HG03097 (cell line): Measurements from ENCODE around the gene NCR3LG1.

ENCODE experiments used
- ATAC-seq: cut with Tn5 transposase; IDR thresholded peaks from one replicate; pipeline ENCODE4 v1.9.1; 2021; ENCODE audit not compliant: unreplicated experiment, low FRiP score

The NCR3LG1 gene

DNA sequence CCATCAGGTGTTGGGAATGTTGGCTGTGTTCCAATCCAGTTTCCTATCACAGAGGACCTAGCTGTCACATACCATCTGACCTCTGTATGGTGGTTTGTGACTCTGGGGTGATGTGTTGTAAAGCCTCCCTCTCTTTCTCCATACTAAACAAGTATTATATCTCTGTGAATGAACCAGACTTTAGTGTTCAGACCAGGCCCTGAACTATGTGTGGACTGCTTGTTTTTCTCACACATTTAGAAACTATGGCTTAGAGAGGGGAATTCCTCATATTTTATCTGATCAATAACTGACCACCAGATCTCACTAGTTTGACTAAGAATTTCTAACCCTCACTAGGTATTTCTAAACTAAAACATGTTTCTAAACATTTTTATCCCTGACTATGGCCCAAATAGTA is 17.5 kb downstream of the NCR3LG1 start:
- ATAC-seq: no peak

DNA sequence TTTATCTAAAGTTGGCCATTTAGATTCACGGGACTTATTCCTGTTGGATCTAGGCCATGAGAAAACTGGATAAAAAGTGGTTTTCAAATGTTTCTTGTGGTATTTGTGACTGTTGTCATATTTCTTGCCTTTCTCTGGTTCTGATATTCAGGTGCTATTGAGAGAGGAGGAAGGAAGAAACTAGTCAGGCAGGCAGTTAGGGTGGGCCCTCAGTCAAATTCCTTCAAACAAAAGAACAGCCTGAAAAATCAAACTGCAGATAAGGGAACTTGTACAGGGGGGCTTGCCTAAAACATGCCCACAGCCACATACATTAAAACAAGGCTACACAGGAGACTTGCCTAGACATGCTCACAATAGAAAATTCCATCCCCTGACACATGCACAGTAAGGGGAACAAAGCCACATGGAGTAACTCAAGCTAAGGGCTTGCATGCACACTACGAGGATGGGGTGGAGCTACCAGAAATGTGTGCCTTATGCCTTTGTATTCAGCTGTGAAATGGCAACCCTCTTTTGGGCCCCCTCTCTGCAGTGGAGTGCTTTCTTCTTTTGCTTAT is 18.2 kb downstream of the NCR3LG1 start:
- ATAC-seq: no peak

DNA sequence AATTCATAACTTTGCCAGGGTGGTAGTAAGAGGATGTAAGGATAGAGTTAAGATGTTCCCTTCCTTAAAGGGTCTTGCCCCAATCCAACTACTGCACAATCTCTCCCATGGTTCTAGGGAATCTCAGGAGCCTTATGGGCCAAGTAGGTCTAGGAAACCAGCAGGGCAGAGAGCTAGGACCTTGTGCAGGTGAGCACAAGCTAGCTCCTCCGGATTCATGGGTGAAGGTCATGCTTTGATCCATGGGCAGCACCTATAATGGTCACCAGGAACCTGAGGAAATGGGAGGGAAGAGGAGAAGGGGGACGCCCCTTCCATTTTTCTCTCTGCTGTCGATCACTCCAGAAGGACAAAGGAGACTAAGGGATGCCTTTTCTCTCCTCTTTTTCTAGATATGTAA is 20.0 kb downstream of the NCR3LG1 start:
- no peak for ATAC-seq

DNA sequence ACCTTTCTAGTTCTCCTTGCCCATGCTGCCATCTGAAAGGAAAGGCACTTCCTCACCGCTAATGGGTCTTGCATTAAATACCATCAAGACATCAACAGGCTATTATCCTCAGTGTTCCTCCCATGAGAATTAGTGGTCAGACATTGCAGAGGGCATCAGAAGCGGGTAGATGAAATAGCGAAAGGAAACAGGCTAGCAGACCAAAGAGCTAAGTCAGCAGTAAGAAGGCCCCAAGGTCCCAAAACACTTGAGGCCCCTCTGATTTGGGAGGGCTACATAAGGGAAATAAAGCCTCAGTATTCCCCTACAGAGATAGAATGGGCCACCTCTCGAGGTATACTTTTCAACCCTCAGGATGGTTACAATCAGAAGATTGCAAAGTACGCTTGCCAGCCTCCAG is 23.9 kb downstream of the NCR3LG1 start:
- no peak for ATAC-seq

DNA sequence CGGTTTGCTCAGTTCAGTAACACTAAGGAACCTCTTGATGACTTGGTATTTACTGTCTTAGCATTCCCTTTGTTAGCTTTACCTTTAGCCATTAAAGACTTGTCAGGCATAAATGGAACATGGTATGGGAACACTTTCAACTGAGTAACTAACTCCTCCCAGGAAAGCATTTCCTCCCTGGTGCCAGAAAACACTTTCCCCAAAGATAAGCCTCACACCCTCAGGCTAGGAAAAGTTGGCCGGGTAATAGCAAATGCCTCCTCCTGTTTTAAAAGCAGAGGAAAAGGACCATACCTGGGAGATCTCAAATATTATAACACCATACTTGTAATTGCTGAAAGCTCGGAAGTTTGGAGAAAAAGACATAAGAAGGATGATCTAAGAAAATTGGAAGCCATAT is 24.9 kb downstream of the NCR3LG1 start:
- no peak for ATAC-seq

DNA sequence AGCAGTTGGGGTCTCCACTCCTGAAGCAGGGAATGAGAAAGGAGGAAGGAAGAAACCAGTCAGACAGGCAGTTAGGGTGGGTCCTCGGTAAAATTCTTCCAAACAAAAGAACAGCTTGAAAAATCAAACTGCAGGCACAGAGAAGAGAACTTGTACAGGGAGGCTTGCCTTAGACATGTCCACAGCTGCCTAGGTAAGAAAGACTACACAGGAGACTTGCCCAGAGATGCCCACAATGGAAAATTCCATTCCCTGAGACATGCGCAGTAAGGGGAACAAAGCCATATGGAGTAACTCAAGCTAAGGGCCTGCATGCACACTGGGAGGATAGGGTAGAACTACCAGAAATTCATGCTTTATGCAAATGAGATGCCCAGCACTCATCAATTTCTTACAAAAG is 27.1 kb downstream of the NCR3LG1 start:
- ATAC-seq: no peak

DNA sequence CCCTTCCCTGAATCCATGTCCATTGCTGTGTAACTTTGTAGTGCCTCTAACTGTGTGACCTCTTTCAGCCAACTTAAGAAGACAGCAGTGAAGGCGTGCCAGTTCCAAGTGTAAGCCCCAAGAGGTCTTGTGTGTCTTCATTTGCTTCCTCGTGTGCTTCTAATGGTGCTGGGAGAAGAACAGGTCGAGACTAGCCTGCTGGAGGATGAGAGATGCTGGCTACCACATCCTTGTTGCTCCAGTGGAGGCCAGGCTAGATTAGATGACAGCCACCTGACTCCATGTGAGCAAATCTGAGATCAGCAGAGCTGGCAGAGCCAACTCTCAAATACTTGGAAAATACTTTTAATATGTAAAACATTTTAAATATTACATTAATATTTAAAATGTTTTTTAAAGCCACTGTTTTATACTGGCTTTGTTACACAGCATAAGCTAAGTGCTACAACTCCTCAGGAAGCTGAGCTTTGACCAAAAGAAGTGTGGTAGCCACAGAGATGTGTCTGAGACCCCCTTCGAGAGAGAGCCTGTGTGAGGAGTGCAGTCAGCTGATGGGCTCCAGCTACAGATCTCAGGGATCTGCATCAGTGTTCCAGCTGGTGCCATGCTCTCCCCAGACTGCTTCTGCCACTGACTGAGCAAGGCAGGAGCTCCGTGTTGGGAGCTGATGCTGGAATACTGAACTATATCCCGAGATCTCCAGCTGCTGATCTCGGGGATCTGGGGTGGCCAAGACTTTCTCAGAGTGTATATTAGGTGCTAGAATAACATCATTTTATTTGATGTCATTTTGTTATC is 28.0 kb downstream of the NCR3LG1 start:
- no peak for ATAC-seq

DNA sequence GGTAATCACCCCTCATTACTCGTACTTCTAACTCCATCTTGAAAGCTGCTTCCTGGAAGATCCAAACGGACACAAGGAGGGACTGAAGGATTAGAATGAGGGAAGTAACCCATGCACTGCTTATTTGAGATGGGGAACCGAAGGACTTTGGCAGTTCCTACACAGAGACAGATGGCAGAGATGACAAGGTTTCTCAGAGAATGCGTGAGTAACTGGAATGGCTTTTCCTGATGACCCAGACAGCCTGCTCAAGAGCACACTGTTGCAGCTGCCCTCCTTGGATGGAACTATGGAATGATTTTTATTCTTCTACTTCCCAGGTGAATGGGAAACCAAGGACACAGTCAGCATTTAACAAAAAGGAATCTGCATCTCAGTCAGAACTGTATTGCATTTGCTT is 29.6 kb downstream of the NCR3LG1 start:
- no peak for ATAC-seq

DNA sequence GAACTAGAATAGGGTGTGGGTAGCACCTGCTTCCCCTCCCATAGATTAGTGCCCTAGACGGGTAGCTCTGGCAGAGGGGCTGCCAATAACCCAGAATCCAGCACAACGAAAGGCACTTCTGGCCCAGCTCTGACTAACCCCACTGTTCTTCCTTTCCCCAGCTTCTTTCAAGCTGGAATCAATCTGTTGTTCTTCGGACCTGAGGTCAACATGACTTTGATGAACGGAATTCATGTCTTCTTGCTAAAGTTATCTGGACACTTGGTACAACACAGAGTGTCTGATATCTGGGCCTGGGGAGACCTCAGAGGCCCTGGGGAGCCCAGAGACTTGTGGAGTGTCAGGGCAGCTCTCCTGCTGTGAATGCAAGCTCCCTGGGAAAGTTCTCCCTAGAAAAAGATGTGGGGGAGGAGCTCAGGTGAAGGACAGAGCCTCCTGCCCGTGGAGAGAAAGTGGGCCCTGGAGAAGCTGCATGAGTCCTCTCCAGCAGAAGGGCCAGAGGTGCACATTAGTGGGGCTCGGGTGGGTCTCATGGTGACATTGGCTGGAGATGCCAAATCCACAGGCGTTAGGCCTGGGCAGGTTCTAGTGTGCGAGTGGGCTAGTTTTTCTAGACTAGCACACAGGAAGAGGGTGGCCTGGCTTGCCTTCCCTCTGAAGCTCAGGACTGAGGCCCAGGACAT is 30.6 kb downstream of the NCR3LG1 start:
- no peak for ATAC-seq

DNA sequence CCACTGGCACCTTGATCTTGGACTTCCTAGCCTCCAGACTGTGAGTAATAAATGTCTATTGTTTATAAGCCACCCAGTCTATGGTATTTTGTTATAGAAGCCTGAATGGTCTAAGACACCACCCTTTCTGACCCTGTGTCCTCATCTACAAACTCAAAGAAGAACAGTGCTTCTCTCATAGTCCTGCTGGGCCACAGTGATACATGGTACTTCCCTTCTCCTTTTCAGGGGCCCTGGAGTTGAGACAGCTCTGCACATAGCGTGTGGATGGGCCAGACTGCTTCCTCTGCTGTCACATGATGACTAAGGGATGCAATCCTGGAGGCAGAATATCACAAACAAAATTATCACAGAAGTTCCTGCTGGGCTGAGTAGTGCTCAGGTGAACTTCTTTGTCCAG is 31.9 kb downstream of the NCR3LG1 start:
- ATAC-seq: no peak

DNA sequence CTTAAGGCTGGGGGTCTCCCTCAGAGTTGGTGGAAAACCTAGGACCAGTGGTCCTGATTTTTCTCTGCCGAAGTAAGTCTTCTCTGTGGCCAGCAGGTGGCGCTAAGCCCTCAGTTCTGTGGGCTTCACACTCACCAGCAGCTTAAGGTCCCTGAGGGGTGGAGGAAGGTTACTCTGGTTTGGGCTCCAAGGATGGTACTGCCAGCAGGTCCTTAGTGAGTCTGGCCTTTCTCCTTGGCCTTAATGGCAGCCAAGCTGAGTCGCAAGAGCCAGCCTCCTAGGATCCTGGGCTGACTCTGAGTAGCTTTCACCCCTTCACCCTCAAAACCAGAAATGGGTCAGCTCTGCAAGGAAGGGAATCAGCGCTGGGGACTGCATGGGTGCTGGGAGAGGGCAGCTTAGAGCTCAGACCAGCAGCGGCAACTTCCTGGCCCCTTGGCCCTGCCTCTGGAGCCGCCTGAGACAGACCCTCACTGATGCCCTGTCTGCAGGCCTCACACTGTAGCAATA is 32.5 kb downstream of the NCR3LG1 start:
- no peak for ATAC-seq

DNA sequence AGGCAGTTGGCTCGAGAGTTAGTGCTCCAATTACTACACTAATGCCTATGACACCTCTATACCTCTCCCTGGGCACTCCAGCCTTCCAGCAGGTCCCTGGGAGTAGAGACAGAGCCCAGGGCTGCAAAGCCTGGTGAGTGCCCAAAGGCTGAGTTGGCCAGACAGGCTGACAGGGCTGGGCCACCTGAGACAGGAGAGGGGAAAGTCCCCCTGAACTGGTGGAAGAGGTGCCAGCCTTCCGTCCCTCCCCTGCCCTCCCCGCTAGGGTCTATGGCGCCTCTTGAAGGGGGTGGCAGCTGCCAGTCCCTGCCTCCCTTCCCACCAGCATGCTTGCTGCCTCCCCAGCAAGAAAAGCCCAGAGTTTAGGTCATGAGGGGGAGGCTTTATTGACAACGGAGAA is 33.9 kb downstream of the NCR3LG1 start:
- no peak for ATAC-seq

DNA sequence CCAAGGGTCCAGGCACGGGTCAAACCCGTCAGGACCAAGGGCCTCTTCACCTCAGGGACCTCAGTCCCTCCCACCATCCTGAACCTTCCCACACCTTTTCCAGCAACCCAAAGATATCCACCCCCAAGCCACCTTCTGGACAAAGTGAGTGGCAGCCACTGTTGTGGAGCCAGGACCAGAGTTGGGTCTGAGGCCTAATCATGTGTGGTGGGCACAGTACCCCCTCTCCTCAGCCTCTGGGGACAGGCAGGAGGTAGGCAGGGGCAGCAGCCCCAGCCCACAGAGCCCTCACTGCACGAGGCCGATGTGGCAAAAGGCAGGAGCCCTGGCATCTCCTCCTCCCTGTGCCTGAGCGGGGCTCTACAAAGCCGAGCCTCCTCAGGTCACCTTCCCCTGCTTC is 34.3 kb downstream of the NCR3LG1 start:
- no peak for ATAC-seq

DNA sequence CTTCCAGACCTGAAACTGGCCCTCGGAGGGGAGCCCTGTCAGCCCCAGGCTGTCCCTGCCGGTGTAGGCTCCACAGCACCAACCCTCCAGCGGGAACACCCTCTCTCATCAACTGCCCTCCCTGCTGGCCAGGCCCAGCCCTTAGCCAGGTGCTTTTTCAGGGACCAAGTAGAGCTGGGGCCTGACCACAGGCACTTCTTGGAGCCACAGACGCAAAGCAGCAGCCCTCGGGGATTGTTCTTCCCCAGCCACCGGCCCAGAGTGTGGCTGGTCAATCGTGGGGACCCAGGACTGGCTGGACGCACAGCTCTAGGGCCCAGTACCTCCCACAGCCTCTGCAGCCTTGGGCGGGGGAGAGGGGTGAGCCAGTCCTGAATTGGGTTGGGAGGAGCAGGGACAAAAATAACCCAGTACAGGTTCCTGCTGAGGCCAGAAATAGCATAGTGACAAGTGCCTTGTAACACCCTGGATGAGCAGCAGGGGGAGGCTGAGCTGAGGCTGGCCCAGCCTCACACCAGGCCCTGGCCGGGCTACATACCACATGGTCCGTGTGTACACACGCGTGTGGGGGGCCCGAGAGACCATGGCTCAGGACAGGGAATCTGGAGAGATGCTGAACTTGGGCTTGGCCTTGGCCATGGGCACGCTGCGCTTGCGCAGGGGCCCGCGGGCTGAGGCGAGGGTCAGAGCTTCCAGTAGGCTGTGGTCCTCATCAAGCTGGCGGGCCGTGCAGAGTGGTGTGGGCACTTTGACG is 34.9 kb downstream of the NCR3LG1 start:
- ATAC-seq: no peak

DNA sequence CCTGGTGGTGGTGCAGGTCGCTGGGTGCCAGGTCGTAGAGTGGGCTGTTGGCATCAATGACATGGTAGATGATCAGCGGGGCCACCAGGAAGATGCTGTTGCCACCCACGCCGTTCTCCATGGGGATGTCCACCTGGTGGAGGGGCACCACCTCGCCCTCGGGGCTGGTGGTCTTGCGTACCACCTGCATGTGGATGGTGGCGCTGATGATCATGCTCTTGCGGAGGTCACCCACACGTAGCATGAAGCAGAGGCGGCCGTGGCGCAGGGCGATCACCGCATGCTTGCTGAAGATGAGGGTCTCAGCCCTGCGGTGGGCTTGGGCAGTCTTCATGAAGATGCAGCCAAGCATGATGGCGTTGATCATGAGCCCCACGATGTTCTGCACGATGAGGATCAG is 35.7 kb downstream of the NCR3LG1 start:
- no peak for ATAC-seq

DNA sequence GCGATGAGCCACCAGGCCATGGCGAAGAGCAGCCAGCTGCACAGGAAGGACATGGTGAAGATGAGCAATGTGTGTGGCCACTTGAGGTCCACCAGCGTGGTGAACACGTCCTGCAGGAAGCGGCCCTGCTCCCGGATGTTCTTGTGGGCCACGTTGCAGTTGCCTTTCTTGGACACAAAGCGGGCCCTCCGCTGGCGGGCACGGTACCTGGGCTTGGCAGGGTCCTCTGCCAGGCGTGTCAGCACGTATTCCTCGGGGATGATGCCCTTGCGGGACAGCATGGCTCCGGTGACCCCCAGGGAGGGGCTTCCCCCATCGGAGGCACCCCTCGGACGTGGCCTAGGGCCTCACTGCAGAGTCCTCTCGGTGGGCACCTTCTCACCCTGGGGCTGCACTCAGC is 36.2 kb downstream of the NCR3LG1 start:
- no peak for ATAC-seq

DNA sequence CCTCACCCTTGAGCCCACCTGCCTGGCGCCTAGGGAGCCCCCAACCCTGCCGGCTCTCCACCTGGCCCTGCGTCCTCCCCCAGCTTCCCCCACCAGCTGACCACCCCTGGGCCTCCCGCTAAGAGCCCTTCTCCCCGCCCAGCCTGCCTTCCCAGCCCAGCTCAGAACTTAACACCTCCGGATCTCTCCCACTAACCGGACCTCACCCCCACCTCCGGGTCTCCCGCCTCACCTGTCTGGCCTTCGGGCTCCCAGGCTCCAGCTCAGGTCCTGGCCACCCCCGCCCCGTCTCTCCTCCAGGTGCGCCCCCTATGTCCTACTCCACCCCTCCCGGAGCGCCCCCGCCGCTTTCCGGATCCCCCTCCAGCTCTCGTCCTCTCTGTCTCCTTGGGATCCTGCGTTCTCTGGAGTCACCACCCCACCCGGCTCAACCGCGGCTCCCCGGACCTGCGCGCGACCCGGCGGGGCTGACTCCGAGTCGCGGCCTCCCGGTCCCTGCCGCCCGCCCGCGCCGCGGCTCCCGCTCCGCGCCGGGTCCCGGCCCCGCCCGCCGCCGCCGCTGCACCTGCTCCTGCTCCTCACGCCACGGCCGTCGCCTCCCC is 37.1 kb downstream of the NCR3LG1 start, which contains the start of gene KCNJ11:
TSS of gene KCNJ11 (minus strand) at position 51 of the 602 bp plus-strand sequence. CDS start 568 bp downstream, outside the sequence.
- no peak for ATAC-seq

DNA sequence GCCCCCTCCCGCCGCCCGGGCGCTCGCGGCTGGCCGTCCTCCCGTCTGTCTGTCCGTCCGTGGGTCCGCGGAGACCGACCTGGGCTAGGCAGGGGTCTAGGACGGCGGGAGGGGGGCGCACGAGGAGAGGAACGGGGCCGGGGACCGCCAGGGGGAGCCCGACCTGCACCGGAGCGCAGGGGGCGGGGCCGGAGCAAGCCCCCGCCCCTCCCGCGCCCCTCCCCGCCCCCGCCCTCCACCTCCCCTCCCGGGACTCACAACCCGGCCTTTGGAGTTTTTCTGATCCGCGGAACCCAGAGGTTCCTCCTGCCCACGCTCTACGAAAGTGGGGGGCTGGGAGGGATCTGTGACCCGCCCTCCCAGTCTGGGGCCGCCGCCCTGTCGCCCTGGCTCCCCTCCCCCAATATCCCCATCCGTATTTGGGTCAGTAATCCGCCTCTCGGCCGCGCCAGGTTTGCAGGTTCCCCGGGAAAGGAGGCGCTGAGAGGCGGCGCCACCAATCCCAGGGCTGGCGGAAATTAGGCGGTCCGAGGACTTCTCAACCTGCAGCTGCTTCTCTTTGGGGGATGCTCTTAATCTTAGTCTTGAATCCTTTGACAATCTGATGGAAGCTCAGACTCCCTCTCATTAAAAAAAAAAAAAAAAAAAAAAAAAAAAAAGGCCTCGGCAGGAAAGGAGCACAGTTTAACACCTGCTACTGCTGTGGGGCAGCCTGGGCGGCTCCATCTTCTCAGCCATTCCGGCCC is 37.8 kb downstream of the NCR3LG1 start:
- no peak for ATAC-seq

DNA sequence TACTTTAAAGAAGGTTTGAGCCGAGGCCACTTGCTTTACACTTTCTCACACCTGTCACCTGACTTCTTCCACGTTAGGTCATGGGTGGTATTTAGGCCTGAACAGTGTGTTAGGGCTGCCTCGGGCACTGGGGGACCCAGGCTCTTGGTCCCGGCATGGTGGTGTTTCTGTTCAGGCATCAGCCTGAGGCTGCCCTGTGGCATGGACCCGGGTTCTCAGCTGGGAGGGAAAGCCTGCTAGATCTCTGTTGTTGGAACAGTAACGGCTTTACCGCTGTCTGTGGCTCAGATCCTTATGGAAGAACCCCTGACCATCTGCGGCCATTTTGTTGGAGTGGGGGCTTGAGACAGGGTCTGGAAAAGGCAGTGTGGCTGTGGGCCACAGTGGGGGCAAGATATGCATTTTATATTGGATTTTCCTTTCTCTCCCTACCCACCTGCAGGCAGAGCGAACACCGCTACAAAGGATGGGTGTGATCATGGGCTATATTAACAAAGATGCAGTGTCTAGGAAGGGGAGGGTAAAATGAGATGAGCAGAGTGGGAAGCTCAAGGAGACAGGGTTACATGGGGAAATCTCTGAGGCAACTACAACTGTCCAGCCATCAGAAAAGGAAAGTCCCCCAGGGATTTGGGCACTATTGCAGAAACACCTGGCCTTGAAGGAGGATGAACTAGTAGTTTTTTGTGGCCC is 38.5 kb downstream of the NCR3LG1 start:
- ATAC-seq: no peak
